ENCODE data around the gene SPRED2. TPM values are rescaled to one million over a fixed set of nuclear protein-coding genes. Genes with fewer than 3 reads are reported as not detected.

Gene SPRED2
- total and polyA plus RNA-seq, 4 donors = 10.6 to 38.7 (median 23.8) TPM

DNA sequence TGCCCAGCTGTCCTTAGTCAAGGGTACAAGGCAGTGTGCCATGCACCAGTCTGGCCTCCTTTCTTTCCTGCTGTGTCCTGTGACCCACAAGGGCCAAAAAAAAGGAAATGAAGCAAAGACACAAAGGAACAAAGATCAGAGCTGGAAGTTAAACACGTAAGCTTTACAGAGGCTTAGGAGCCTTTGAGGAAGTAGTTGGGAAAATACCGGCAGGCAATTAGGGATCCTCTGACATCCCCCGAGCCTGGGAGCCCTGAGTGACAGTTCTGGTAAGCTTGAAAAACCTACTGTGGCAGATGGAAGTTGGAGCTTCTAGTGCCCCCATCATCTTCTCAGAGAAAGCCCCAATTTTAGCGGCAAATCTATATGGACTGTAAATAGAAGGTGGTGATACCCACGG is 78.5 kb downstream of the SPRED2 start:
- H3K27me3 ChIP-seq (ENCODE audit: control insufficient read depth, insufficient read depth, low read length) = no peaks in the 10 kb centered on the region
- 60% methylated on average over 3 of the region's 5 CpGs for WGBS (ENCODE audit: insufficient coverage)
- no peak overlapping the region for H3K4me3 ChIP-seq (ENCODE audit: low read depth, low read length)
- no peak for DNase-seq (ENCODE audit: low read depth in 4 of 6, low spot score in 6 of 6)
- no peaks in the 10 kb centered on the region for H3K36me3 ChIP-seq (ENCODE audit: control insufficient read depth, insufficient read depth, low read length)
- H3K9me3 ChIP-seq (ENCODE audit: control insufficient read depth, insufficient read depth, low read length) = no peaks in the 10 kb centered on the region
- no peak overlapping the region for H3K27ac ChIP-seq (ENCODE audit: low read depth, low read length)
- peaks cover 12% of the 10 kb centered on the region for H3K4me1 ChIP-seq (ENCODE audit: control insufficient read depth, insufficient read depth, low read length)

DNA sequence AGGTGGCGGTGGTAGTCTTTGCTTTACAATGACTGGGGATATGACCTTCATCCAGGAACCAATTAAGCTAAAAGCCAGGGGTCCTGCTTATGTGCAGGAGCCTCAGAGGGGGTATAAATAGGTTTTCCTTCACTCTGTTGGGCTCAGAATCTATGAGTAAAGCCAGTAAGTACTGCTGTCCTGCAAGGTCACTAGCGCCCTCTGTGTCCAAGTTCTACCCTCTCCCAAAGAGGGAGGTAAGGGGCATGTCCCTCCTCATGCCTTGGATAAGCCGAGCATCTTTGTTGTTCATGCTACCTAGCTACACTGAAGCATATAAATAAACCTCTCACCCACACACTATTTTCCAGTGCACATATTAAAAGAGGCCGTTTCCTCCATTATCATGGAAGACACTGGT is 79.4 kb downstream of the SPRED2 start:
- H3K4me3 ChIP-seq (ENCODE audit: low read depth, low read length) = no peak overlapping the region
- no peak for DNase-seq (ENCODE audit: low read depth in 4 of 6, low spot score in 6 of 6)
- no peak overlapping the region for H3K27ac ChIP-seq (ENCODE audit: low read depth, low read length)
- no peaks in the 10 kb centered on the region for H3K27me3 ChIP-seq (ENCODE audit: control insufficient read depth, insufficient read depth, low read length)
- no peaks in the 10 kb centered on the region for H3K36me3 ChIP-seq (ENCODE audit: control insufficient read depth, insufficient read depth, low read length)
- H3K4me1 ChIP-seq (ENCODE audit: control insufficient read depth, insufficient read depth, low read length) = peaks cover 12% of the 10 kb centered on the region
- no peaks in the 10 kb centered on the region for H3K9me3 ChIP-seq (ENCODE audit: control insufficient read depth, insufficient read depth, low read length)
- 86% methylated on average over 3 of the region's 4 CpGs for WGBS (ENCODE audit: insufficient coverage)

DNA sequence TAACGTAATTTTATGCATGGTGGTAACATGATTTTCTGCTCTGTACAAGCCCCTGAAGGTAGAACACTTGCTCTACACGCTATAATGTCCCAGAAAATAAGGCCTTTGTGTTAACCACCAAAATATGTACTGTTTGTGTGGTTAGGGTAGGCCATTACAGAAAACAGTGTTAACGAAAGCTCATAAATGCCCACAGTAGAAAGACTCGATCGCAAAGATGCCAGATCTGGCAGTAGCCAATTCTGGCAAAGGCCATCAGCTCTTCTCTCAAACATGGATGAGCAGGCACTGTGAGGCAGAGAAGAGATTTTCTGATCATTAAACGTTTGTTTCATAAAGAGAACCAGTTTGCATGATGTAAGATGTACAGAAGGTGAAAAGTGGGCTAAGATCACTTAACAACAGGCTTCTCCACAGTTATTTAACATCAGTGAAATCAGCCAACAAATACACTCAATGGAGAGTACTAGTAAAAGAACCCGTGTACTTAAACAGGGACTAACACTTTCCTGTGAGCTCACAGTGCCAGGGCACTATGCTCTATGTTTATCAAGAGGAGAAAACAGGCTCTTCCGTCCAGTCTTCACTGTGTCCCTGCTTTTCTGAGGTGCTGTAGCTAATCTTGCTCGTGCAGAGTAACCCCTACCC is 80.3 kb downstream of the SPRED2 start:
- H3K4me3 ChIP-seq (ENCODE audit: low read depth, low read length) = no peak overlapping the region
- no peaks in the 10 kb centered on the region for H3K27me3 ChIP-seq (ENCODE audit: control insufficient read depth, insufficient read depth, low read length)
- H3K9me3 ChIP-seq (ENCODE audit: control insufficient read depth, insufficient read depth, low read length) = no peaks in the 10 kb centered on the region
- no peaks in the 10 kb centered on the region for H3K36me3 ChIP-seq (ENCODE audit: control insufficient read depth, insufficient read depth, low read length)
- DNase-seq (ENCODE audit: low read depth in 4 of 6, low spot score in 6 of 6) = no peak
- H3K4me1 ChIP-seq (ENCODE audit: control insufficient read depth, insufficient read depth, low read length) = peaks cover 12% of the 10 kb centered on the region
- 60% methylated on average over 1 of the region's 9 CpGs for WGBS (ENCODE audit: insufficient coverage)
- H3K27ac ChIP-seq (ENCODE audit: low read depth, low read length) = no peak overlapping the region

GRCh38 chr2:65351234-65351947 is 81.0 kb downstream of the SPRED2 start:
- no peak for DNase-seq (ENCODE audit: low read depth in 4 of 6, low spot score in 6 of 6)
- H3K27ac ChIP-seq (ENCODE audit: low read depth, low read length) = peak overlapping the region; percentile 31

DNA sequence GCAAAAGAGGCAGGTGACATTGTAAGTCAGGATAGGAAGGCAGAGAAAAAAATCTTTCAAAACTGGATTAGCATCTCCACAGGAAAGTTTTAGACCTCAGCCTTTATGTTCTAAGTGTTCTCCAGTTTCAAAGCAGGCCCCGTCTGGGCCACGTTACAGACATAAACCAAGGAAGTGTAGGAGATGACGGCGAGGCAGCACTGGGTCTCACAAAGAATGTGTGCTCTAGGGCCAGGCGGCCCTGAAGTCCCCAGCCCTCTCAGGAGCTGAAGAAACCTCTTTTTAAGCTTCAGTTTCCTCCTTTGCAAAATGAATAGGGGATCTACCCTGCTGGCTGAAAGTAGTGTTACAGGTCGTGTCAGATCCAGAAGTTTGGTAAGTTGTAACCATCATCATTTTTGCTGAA is 81.7 kb downstream of the SPRED2 start:
- Histone ChIP-seq H3K27me3 (ENCODE audit: control insufficient read depth, insufficient read depth, low read length) (no peaks in the 10 kb centered on the region), H3K9me3 (ENCODE audit: control insufficient read depth, insufficient read depth, low read length) (no peaks in the 10 kb centered on the region), H3K27ac (ENCODE audit: low read depth, low read length) (peak overlapping the region; percentile 31), H3K4me1 (ENCODE audit: control insufficient read depth, insufficient read depth, low read length) (peaks cover 12% of the 10 kb centered on the region), H3K4me3 (ENCODE audit: low read depth, low read length) (no peak overlapping the region), H3K36me3 (ENCODE audit: control insufficient read depth, insufficient read depth, low read length) (no peaks in the 10 kb centered on the region)
- no peak for DNase-seq (ENCODE audit: low read depth in 4 of 6, low spot score in 6 of 6)
- WGBS (ENCODE audit: insufficient coverage) = 50% methylated on average over 3 of the region's 6 CpGs

More at GRCh38 chr2:65351234-65351947, 81.0 kb downstream of the SPRED2 start:
- Histone ChIP-seq H3K36me3 (ENCODE audit: control insufficient read depth, insufficient read depth, low read length) (no peaks in the 10 kb centered on the region), H3K4me1 (ENCODE audit: control insufficient read depth, insufficient read depth, low read length) (peaks cover 12% of the 10 kb centered on the region), H3K9me3 (ENCODE audit: control insufficient read depth, insufficient read depth, low read length) (no peaks in the 10 kb centered on the region), H3K4me3 (ENCODE audit: low read depth, low read length) (no peak overlapping the region), H3K27me3 (ENCODE audit: control insufficient read depth, insufficient read depth, low read length) (no peaks in the 10 kb centered on the region)
- WGBS (ENCODE audit: insufficient coverage) = 64% methylated on average over 3 of the region's 10 CpGs

DNA sequence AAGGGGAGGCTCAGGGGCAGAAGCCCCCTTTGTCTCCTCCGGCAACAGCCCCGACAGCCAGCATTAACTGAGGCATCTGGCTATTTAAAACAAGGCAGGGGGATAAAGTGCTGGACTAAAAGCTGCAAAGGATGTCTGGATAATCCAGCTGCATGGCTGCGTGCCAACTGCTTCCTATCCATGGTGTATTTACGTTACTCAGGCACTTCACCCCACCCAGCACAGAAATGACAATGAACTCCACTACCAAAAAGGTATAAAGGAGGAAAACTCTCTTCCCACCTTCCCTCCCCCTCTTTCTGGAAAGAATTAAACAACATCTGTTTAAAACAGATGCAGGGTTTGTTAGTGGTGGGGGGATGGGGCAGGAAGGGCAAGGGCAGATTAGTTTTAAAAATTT is 82.5 kb downstream of the SPRED2 start:
- no peaks in the 10 kb centered on the region for H3K27me3 ChIP-seq (ENCODE audit: control insufficient read depth, insufficient read depth, low read length)
- peak overlapping the region; percentile 25 for H3K27ac ChIP-seq (ENCODE audit: low read depth, low read length)
- H3K36me3 ChIP-seq (ENCODE audit: control insufficient read depth, insufficient read depth, low read length) = no peaks in the 10 kb centered on the region
- peaks cover 12% of the 10 kb centered on the region for H3K4me1 ChIP-seq (ENCODE audit: control insufficient read depth, insufficient read depth, low read length)
- 40% methylated on average over 1 of the region's 4 CpGs for WGBS (ENCODE audit: insufficient coverage)
- peak in 4 of 6 donors; percentile 27 to 79 (median 62) for DNase-seq (ENCODE audit: low read depth in 4 of 6, low spot score in 6 of 6)
- no peak overlapping the region for H3K4me3 ChIP-seq (ENCODE audit: low read depth, low read length)
- no peaks in the 10 kb centered on the region for H3K9me3 ChIP-seq (ENCODE audit: control insufficient read depth, insufficient read depth, low read length)

GRCh38 chr2:65347913-65348312 is 84.5 kb downstream of the SPRED2 start:
- DNase-seq (ENCODE audit: low read depth in 4 of 6, low spot score in 6 of 6) = no peak

DNA sequence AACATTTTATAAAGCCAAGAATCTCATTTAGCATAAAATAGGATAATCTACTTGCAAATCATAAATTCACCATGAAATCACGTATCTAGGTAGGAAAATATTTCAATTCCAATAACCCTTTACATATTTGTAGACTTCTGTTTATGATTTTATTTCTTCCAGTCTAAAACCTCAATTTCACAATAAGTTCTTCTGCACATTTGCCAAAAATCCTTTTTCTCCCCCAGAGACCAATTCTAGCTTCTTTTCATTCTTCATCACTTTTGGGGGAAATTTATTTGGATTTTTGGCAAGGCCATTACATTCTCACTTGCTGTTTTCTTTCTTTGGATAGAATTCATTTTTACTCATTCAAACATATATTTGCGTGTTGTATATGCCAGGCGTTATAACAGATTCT is 86.8 kb downstream of the SPRED2 start:
- Histone ChIP-seq H3K36me3 (ENCODE audit: control insufficient read depth, insufficient read depth, low read length) (peaks cover 5% of the 10 kb centered on the region), H3K4me3 (ENCODE audit: low read depth, low read length) (no peak overlapping the region), H3K4me1 (ENCODE audit: control insufficient read depth, insufficient read depth, low read length) (peaks cover 7% of the 10 kb centered on the region), H3K27me3 (ENCODE audit: control insufficient read depth, insufficient read depth, low read length) (no peaks in the 10 kb centered on the region), H3K27ac (ENCODE audit: low read depth, low read length) (no peak overlapping the region), H3K9me3 (ENCODE audit: control insufficient read depth, insufficient read depth, low read length) (no peaks in the 10 kb centered on the region)
- DNase-seq (ENCODE audit: low read depth in 4 of 6, low spot score in 6 of 6) = no peak
- WGBS (ENCODE audit: insufficient coverage) = 100% methylated on average over 1 of the region's 3 CpGs

More at GRCh38 chr2:65347913-65348312, 84.5 kb downstream of the SPRED2 start:
- Histone ChIP-seq H3K4me3 (ENCODE audit: low read depth, low read length) (no peak overlapping the region), H3K9me3 (ENCODE audit: control insufficient read depth, insufficient read depth, low read length) (no peaks in the 10 kb centered on the region), H3K27ac (ENCODE audit: low read depth, low read length) (no peak overlapping the region), H3K27me3 (ENCODE audit: control insufficient read depth, insufficient read depth, low read length) (no peaks in the 10 kb centered on the region), H3K4me1 (ENCODE audit: control insufficient read depth, insufficient read depth, low read length) (peaks cover 12% of the 10 kb centered on the region), H3K36me3 (ENCODE audit: control insufficient read depth, insufficient read depth, low read length) (no peaks in the 10 kb centered on the region)
- WGBS (ENCODE audit: insufficient coverage) = 96% methylated on average over 2 of the region's 2 CpGs

DNA sequence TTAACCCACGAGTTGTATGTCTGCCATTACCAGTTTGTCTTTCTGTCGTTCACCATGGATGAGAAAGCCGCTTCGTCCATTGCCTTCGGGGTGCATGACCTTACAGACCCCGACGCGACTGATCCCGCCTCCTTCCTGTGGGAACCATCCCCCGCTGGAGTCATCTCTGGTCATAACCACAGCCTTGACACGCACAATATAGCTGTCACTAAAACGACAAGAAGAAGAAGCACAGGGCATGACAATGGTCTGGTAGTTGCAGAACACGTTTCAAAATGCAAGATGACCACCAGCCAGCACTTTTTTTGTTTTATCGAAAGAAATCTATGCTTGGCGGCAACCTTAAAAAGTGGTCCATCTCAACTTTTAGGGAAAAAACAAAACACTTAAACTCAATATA is 87.7 kb downstream of the SPRED2 start:
- Histone ChIP-seq H3K9me3 (ENCODE audit: control insufficient read depth, insufficient read depth, low read length) (no peaks in the 10 kb centered on the region), H3K27ac (ENCODE audit: low read depth, low read length) (no peak overlapping the region), H3K4me1 (ENCODE audit: control insufficient read depth, insufficient read depth, low read length) (peaks cover 5% of the 10 kb centered on the region), H3K4me3 (ENCODE audit: low read depth, low read length) (no peak overlapping the region), H3K27me3 (ENCODE audit: control insufficient read depth, insufficient read depth, low read length) (no peaks in the 10 kb centered on the region), H3K36me3 (ENCODE audit: control insufficient read depth, insufficient read depth, low read length) (peaks cover 5% of the 10 kb centered on the region)
- WGBS (ENCODE audit: insufficient coverage) = 82% methylated on average over 12 of the region's 15 CpGs
- DNase-seq (ENCODE audit: low read depth in 4 of 6, low spot score in 6 of 6) = no peak

DNA sequence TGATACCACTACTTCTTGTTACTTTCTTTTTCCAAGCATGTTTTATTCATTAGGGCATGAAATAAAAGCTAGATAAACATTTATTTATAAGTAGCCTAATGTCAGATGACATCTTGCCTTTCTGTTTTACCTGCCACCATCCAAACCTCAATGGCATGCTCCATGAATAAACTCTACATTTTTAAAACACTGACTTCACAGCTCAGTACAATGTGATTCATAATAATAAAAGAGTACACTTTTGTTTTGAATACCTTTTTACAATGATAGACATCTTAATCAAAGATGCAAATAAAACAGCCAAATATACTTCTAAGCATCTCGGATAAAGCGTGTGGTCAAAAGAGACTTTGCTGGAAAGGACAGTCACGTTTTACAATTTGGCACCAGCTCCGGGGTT is 88.2 kb downstream of the SPRED2 start:
- H3K4me3 ChIP-seq (ENCODE audit: low read depth, low read length) = no peak overlapping the region
- DNase-seq (ENCODE audit: low read depth in 4 of 6, low spot score in 6 of 6) = no peak
- no peak overlapping the region for H3K27ac ChIP-seq (ENCODE audit: low read depth, low read length)
- WGBS (ENCODE audit: insufficient coverage) = 60% methylated on average over 1 of the region's 4 CpGs
- peaks cover 5% of the 10 kb centered on the region for H3K36me3 ChIP-seq (ENCODE audit: control insufficient read depth, insufficient read depth, low read length)
- H3K27me3 ChIP-seq (ENCODE audit: control insufficient read depth, insufficient read depth, low read length) = no peaks in the 10 kb centered on the region
- peaks cover 3% of the 10 kb centered on the region for H3K4me1 ChIP-seq (ENCODE audit: control insufficient read depth, insufficient read depth, low read length)
- no peaks in the 10 kb centered on the region for H3K9me3 ChIP-seq (ENCODE audit: control insufficient read depth, insufficient read depth, low read length)
